Tibial nerve (tissue), 4 donors: ENCODE measurements around the gene TTC39A. TPM values are rescaled to one million over a fixed set of nuclear protein-coding genes. Genes with fewer than 3 reads are reported as not detected.

Experiments used
- DNase-seq, 2 donors: peaks; one replicate each; pipeline ENCODE4 v3.0.0-alpha.2; 2019; ENCODE audit warnings: low spot score in 2 of 2
- H3K27ac ChIP-seq, 4 donors: fragments of 200-600 bp; sonication (generic) in 3 of 4; one replicate each; pipeline ENCODE4 v1.5.1; 2017 to 2019; ENCODE audit warnings: mild to moderate bottlenecking in 1 of 4
- H3K27me3 ChIP-seq, 2 donors: fragments of 200-600 bp; sonication (generic) in 1 of 2; one replicate each; pipeline versions ENCODE4 v1.5.1 to v1.6.0; 2017 to 2019
- H3K36me3 ChIP-seq, 3 donors: fragments of 200-600 bp; sonication (generic); one replicate each; pipeline ENCODE4 v1.5.1; 2018 to 2019
- H3K4me1 ChIP-seq, 4 donors: fragments of 200-600 bp; sonication (generic) in 3 of 4; one replicate each; pipeline ENCODE4 v1.5.1; 2017 to 2019
- H3K4me3 ChIP-seq, 4 donors: fragments of 200-600 bp; sonication (generic) in 3 of 4; one replicate each; pipeline ENCODE4 v1.5.1; 2017 to 2019; ENCODE audit warnings: mild to moderate bottlenecking in 1 of 4, moderate library complexity in 1 of 4
- H3K9me3 ChIP-seq, 4 donors: fragments of 200-600 bp; sonication (generic) in 3 of 4; one replicate each; pipeline ENCODE4 v1.5.1; 2017 to 2019
- EP300 ChIP-seq, 2 donors: sonication (generic); formaldehyde crosslinking; IDR thresholded peaks; one replicate each; pipeline ENCODE4 v1.6.1; 2017; ENCODE audit warnings: antibody characterized with exemption in 2 of 2, mild to moderate bottlenecking in 1 of 2
- POLR2A ChIP-seq, 2 donors: fragments of 450-650 bp; IDR thresholded peaks; one replicate each; pipeline ENCODE4 v1.6.1; 2017; ENCODE audit warnings: antibody characterized with exemption in 2 of 2, mild to moderate bottlenecking in 2 of 2, moderate library complexity in 2 of 2
- WGBS, 2 donors: methylation state at CpG; one replicate each; pipeline ENCODE4 v1.1.5; 2018; 5-methylcytosine and 5-hydroxymethylcytosine counted together
- total RNA-seq, 4 donors: library from RNA; depleted of rRNA; stranded (reverse); fragments of >200 nt; gene quantifications; one replicate each; pipeline ENCODE4 v1.1.0, GENCODE V29; 2016
- TF ChIP-seq, protein P1 (sequence below), 5 experiments: fragments of 200-600 bp in 3 of 5; fragments of 450-650 bp in 2 of 5; sonication (generic) in 3 of 5; IDR thresholded peaks; one replicate each; pipeline ENCODE4 v1.5.1; 2016 to 2019; ENCODE audit warnings: antibody characterized with exemption in 5 of 5, mild to moderate bottlenecking in 3 of 5, moderate library complexity in 2 of 5

The TTC39A gene
- total RNA-seq, 4 donors from 2014 or later: 0.20 to 2.4 (median 0.84) TPM; not detected in 1

DNA sequence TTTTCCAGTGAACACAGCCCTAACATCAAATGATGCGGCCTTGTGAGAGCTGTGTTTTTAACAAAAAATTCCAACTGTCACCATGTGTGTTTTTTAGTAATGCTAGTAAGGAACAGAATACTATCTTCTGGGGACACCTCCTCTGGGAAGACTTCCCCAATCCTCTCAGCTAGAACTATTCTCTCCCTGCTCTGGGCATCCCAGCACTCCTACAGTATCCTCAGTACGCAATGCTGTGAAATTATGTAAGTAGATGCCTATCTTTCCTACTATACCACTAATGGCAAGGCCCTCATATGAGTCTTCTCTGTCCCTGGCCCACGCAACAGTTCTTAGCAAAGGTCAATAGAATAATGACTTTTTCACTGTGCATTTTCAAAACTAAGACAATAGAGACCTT lies 19.5 kb upstream of the TTC39A start:
- no peaks in the 10 kb centered on the region for H3K9me3 ChIP-seq
- H3K4me1 ChIP-seq: peaks cover 0 to 6% (median 0%) of the 10 kb centered on the region in 4 donors
- TF ChIP-seq, protein P1, sequence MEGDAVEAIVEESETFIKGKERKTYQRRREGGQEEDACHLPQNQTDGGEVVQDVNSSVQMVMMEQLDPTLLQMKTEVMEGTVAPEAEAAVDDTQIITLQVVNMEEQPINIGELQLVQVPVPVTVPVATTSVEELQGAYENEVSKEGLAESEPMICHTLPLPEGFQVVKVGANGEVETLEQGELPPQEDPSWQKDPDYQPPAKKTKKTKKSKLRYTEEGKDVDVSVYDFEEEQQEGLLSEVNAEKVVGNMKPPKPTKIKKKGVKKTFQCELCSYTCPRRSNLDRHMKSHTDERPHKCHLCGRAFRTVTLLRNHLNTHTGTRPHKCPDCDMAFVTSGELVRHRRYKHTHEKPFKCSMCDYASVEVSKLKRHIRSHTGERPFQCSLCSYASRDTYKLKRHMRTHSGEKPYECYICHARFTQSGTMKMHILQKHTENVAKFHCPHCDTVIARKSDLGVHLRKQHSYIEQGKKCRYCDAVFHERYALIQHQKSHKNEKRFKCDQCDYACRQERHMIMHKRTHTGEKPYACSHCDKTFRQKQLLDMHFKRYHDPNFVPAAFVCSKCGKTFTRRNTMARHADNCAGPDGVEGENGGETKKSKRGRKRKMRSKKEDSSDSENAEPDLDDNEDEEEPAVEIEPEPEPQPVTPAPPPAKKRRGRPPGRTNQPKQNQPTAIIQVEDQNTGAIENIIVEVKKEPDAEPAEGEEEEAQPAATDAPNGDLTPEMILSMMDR (IDR thresholded peaks at IDR 0.05): no peak
- TF ChIP-seq EP300 (IDR thresholded peaks at IDR 0.05) (no peak), POLR2A (IDR thresholded peaks at IDR 0.05) (no peak)
- WGBS, 2 donors: 83 to 98% methylated on average over 3 of the region's 3 CpGs
- H3K36me3 ChIP-seq: peaks cover 0 to 24% (median 0%) of the 10 kb centered on the region in 3 donors
- peaks cover 0 to 17% of the 10 kb centered on the region in 2 donors for H3K27me3 ChIP-seq
- no peak for DNase-seq
- no peak overlapping the region for H3K27ac ChIP-seq
- no peak overlapping the region for H3K4me3 ChIP-seq

GRCh38 chr1:51348147-51348527 lies 17.8 kb upstream of the TTC39A start:
- no peak for TF ChIP-seq POLR2A (IDR thresholded peaks at IDR 0.05)
- TF ChIP-seq EP300 (IDR thresholded peaks at IDR 0.05): no peak
- TF ChIP-seq, protein P1 (IDR thresholded peaks at IDR 0.05): no peak

GRCh38 chr1:51347398-51348146 lies 17.2 kb upstream of the TTC39A start:
- TF ChIP-seq EP300 (IDR thresholded peaks at IDR 0.05) (no peak), POLR2A (IDR thresholded peaks at IDR 0.05) (no peak)
- TF ChIP-seq, protein P1 (IDR thresholded peaks at IDR 0.05): no peak
- peaks cover 0 to 12% (median 0%) of the 10 kb centered on the region in 4 donors for H3K4me1 ChIP-seq
- no peak for DNase-seq
- H3K4me3 ChIP-seq: no peak overlapping the region
- H3K27me3 ChIP-seq: peaks cover 0 to 40% of the 10 kb centered on the region in 2 donors
- H3K27ac ChIP-seq: no peak overlapping the region
- WGBS, 2 donors: 91 to 94% methylated on average over 6 of the region's 6 CpGs
- no peaks in the 10 kb centered on the region for H3K9me3 ChIP-seq
- peaks cover 0 to 7% (median 0%) of the 10 kb centered on the region in 3 donors for H3K36me3 ChIP-seq

More at GRCh38 chr1:51348147-51348527, 17.8 kb upstream of the TTC39A start:
- H3K27me3 ChIP-seq: peaks cover 0 to 35% of the 10 kb centered on the region in 2 donors
- H3K36me3 ChIP-seq: peaks cover 0 to 8% (median 0%) of the 10 kb centered on the region in 3 donors
- no peak for DNase-seq
- H3K4me3 ChIP-seq: no peak overlapping the region
- H3K4me1 ChIP-seq: peaks cover 0 to 12% (median 0%) of the 10 kb centered on the region in 4 donors
- no peaks in the 10 kb centered on the region for H3K9me3 ChIP-seq
- H3K27ac ChIP-seq: no peak overlapping the region

GRCh38 chr1:51346086-51346942 lies 16.0 kb upstream of the TTC39A start:
- peaks cover 0 to 12% (median 0%) of the 10 kb centered on the region in 4 donors for H3K4me1 ChIP-seq
- H3K27me3 ChIP-seq: peaks cover 0 to 53% of the 10 kb centered on the region in 2 donors
- peaks cover 0 to 7% (median 0%) of the 10 kb centered on the region in 3 donors for H3K36me3 ChIP-seq
- no peak for TF ChIP-seq POLR2A (IDR thresholded peaks at IDR 0.05)
- no peak for TF ChIP-seq EP300 (IDR thresholded peaks at IDR 0.05)
- TF ChIP-seq, protein P1 (IDR thresholded peaks at IDR 0.05): no peak
- H3K27ac ChIP-seq: no peak overlapping the region
- WGBS, 2 donors: 72 to 78% methylated on average over 7 of the region's 7 CpGs
- no peak overlapping the region for H3K4me3 ChIP-seq
- no peak for DNase-seq
- H3K9me3 ChIP-seq: no peaks in the 10 kb centered on the region
